ENCODE data around the gene FAM47E. TPM values are rescaled to one million over a fixed set of nuclear protein-coding genes. Genes with fewer than 3 reads are reported as not detected.

FAM47E gene
- total and polyA plus RNA-seq, 2 experiments from 2014 or later = not detected

DNA sequence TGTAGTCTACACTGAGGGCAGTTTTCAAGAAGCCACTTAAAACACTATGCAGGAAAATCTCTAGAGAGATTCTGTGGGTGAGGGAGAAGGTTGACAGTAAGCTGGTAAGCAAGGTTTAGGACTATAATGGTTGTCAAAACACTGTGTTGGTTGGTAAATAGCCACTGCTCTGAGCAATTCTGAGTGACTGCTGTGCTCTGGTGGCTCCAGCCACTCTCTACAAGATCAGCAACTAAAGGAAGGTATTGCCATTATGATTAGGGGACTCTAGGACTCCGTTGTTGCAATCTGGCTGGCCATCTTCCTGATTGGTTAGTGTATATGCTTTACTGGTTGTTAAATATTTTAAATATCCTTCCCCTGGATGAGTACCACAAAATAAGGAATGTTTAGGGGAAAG is 5.5 kb upstream of the FAM47E start:
- Histone ChIP-seq H3K27me3 (replicated peaks; ENCODE audit: insufficient read depth) (peaks cover 54% of the 10 kb centered on the region), H3K4me3 (no peak overlapping the region), H3K4me2 (ENCODE audit: unreplicated experiment) (no peak overlapping the region), H3K27ac (no peak overlapping the region), H3K4me1 (ENCODE audit: insufficient read depth) (no peaks in the 10 kb centered on the region), H4K20me1 (ENCODE audit: insufficient read depth) (no peaks in the 10 kb centered on the region), H3K36me3 (ENCODE audit: low read depth) (no peaks in the 10 kb centered on the region), H3K9me3 (ENCODE audit: low read depth) (no peaks in the 10 kb centered on the region), H3K9ac (no peak overlapping the region), H3K9me2 (ENCODE audit: insufficient read depth) (no peaks in the 10 kb centered on the region), H2AFZ (no peak overlapping the region), H3F3A (ENCODE audit: insufficient read depth) (no peaks in the 10 kb centered on the region), H3K79me2 (ENCODE audit: insufficient read depth) (no peaks in the 10 kb centered on the region)
- no peak for TF ChIP-seq EZH2phosphoT487 (IDR thresholded peaks at IDR 0.05; ENCODE audit: insufficient read depth, low read depth)
- no peak for TF ChIP-seq EZH2 (IDR thresholded peaks at IDR 0.05; ENCODE audit: insufficient read depth, poor library complexity, severe bottlenecking)
- in situ Hi-C loops (cut with MboI) = no loop called here
- 38 to 42% methylated on average over 1 of the region's 1 CpG for WGBS, 2 experiments (ENCODE audit: low coverage in 1 of 2, low lambda C conversion rate in 2 of 2, missing lambda C conversion rate in 2 of 2)
- DNase-seq = no peak

GRCh38 chr4:76246852-76247251 is 4.7 kb upstream of the FAM47E start:
- Histone ChIP-seq H3F3A (ENCODE audit: insufficient read depth) (no peaks in the 10 kb centered on the region), H3K9me3 (ENCODE audit: low read depth) (no peaks in the 10 kb centered on the region), H3K9me2 (ENCODE audit: insufficient read depth) (no peaks in the 10 kb centered on the region), H3K27ac (no peak overlapping the region), H3K9ac (no peak overlapping the region), H3K4me3 (no peak overlapping the region), H2AFZ (no peak overlapping the region), H3K4me2 (ENCODE audit: unreplicated experiment) (no peak overlapping the region), H3K27me3 (replicated peaks; ENCODE audit: insufficient read depth) (peaks cover 57% of the 10 kb centered on the region), H3K79me2 (ENCODE audit: insufficient read depth) (no peaks in the 10 kb centered on the region), H4K20me1 (ENCODE audit: insufficient read depth) (no peaks in the 10 kb centered on the region), H3K4me1 (ENCODE audit: insufficient read depth) (0 out of 2 replicates have a peak, but pooled peaks cover under 1% of the 10 kb centered on the region), H3K36me3 (ENCODE audit: low read depth) (no peaks in the 10 kb centered on the region)
- no peak for DNase-seq
- in situ Hi-C loops (cut with MboI) = no loop called here
- TF ChIP-seq EZH2 (IDR thresholded peaks at IDR 0.05; ENCODE audit: insufficient read depth, poor library complexity, severe bottlenecking) (no peak), EZH2phosphoT487 (IDR thresholded peaks at IDR 0.05; ENCODE audit: insufficient read depth, low read depth) (no peak)

DNA sequence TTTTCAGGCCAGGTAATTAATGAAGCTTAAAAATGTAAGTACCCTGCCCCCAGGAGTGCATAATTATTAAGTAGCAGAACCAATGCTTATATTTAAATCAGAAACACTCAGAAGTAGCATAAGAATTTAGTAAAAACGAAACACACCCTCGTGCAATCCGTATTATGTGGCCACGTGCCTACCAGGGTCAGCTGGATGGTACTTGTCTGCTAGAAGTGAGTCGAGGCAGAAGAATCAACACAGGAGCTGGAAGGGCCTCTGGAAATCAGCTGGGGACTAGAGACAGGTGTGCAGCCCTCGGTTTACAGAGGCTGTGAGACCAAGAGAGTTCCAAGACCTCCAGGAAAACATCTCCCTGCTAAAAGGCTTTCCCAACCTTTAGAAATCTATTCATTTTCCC is 559 bp upstream of the FAM47E start:
- Histone ChIP-seq H3K9me3 (ENCODE audit: low read depth) (no peaks in the 10 kb centered on the region), H3F3A (ENCODE audit: insufficient read depth) (no peaks in the 10 kb centered on the region), H3K4me2 (ENCODE audit: unreplicated experiment) (peak overlapping the region; percentile 75), H4K20me1 (ENCODE audit: insufficient read depth) (no peaks in the 10 kb centered on the region), H3K27ac (no peak overlapping the region), H3K79me2 (ENCODE audit: insufficient read depth) (no peaks in the 10 kb centered on the region), H3K9me2 (ENCODE audit: insufficient read depth) (no peaks in the 10 kb centered on the region), H3K4me3 (peak overlapping the region; percentile 71), H3K9ac (peak overlapping the region; percentile 45; the same call in 1 of the 2 replicates), H3K27me3 (replicated peaks; ENCODE audit: insufficient read depth) (peaks cover 94% of the 10 kb centered on the region), H3K36me3 (ENCODE audit: low read depth) (no peaks in the 10 kb centered on the region), H3K4me1 (ENCODE audit: insufficient read depth) (0 out of 2 replicates have a peak, but pooled peaks cover 4% of the 10 kb centered on the region), H2AFZ (peak overlapping the region; percentile 65)
- 12% methylated on average over 6 of the region's 6 CpGs for WGBS, 2 experiments (ENCODE audit: low coverage in 1 of 2, low lambda C conversion rate in 2 of 2, missing lambda C conversion rate in 2 of 2)
- no peak for TF ChIP-seq EZH2 (IDR thresholded peaks at IDR 0.05; ENCODE audit: insufficient read depth, poor library complexity, severe bottlenecking)
- TF ChIP-seq EZH2phosphoT487 (IDR thresholded peaks at IDR 0.05; ENCODE audit: insufficient read depth, low read depth) = no peak
- no peak for DNase-seq
- in situ Hi-C loops (cut with MboI) = no loop called here

DNA sequence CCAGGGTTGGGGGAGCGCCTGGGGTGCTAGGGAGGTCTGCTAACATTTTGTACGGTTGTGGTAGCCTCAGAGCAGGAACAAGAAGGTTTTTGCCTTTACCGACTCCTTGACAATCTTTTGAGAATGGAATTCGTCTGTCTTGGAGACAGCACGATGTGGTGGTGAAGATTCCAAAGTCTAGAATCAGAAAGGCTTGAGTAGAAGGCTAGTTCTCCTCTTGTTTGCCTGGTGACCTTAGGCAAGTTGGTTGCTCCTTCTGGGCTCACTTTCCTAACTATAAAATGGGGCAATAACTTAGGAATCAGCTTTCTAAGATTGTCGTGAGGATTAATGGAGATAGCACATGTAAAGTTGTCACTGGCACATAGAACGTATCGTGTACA is 741 bp downstream of the FAM47E start:
- Histone ChIP-seq H3K4me2 (ENCODE audit: unreplicated experiment) (peak overlapping the region; percentile 75), H3K4me3 (peak overlapping the region; percentile 71), H3K9me2 (ENCODE audit: insufficient read depth) (no peaks in the 10 kb centered on the region), H3K27ac (no peak overlapping the region), H3K9me3 (ENCODE audit: low read depth) (no peaks in the 10 kb centered on the region), H3K79me2 (ENCODE audit: insufficient read depth) (no peaks in the 10 kb centered on the region), H2AFZ (peak overlapping the region; percentile 65), H3K4me1 (ENCODE audit: insufficient read depth) (0 out of 2 replicates have a peak, but pooled peaks cover 4% of the 10 kb centered on the region), H3K9ac (no peak overlapping the region), H4K20me1 (ENCODE audit: insufficient read depth) (no peaks in the 10 kb centered on the region), H3K36me3 (ENCODE audit: low read depth) (no peaks in the 10 kb centered on the region), H3K27me3 (replicated peaks; ENCODE audit: insufficient read depth) (peaks cover 83% of the 10 kb centered on the region), H3F3A (ENCODE audit: insufficient read depth) (no peaks in the 10 kb centered on the region)
- in situ Hi-C loops (cut with MboI) = no loop called here
- DNase-seq = peak; percentile 9
- 50% methylated on average over 8 of the region's 8 CpGs for WGBS, 2 experiments (ENCODE audit: low coverage in 1 of 2, low lambda C conversion rate in 2 of 2, missing lambda C conversion rate in 2 of 2)
- TF ChIP-seq EZH2 (IDR thresholded peaks at IDR 0.05; ENCODE audit: insufficient read depth, poor library complexity, severe bottlenecking) (peak; percentile 18), EZH2phosphoT487 (IDR thresholded peaks at IDR 0.05; ENCODE audit: insufficient read depth, low read depth) (0 out of 2 replicates have a peak, but pooled peaks have one; percentile 7)

GRCh38 chr4:76253511-76253910 is 2.0 kb downstream of the FAM47E start:
- in situ Hi-C loops (cut with MboI) = no loop called here
- Histone ChIP-seq H3F3A (ENCODE audit: insufficient read depth) (no peaks in the 10 kb centered on the region), H3K79me2 (ENCODE audit: insufficient read depth) (no peaks in the 10 kb centered on the region), H3K36me3 (ENCODE audit: low read depth) (no peaks in the 10 kb centered on the region), H3K4me1 (ENCODE audit: insufficient read depth) (0 out of 2 replicates have a peak, but pooled peaks cover 4% of the 10 kb centered on the region), H4K20me1 (ENCODE audit: insufficient read depth) (no peaks in the 10 kb centered on the region), H2AFZ (no peak overlapping the region), H3K4me3 (no peak overlapping the region), H3K9me3 (ENCODE audit: low read depth) (no peaks in the 10 kb centered on the region), H3K27ac (no peak overlapping the region), H3K27me3 (replicated peaks; ENCODE audit: insufficient read depth) (peaks cover 74% of the 10 kb centered on the region), H3K4me2 (ENCODE audit: unreplicated experiment) (no peak overlapping the region), H3K9me2 (ENCODE audit: insufficient read depth) (no peaks in the 10 kb centered on the region), H3K9ac (no peak overlapping the region)
- TF ChIP-seq EZH2phosphoT487 (IDR thresholded peaks at IDR 0.05; ENCODE audit: insufficient read depth, low read depth) (no peak), EZH2 (IDR thresholded peaks at IDR 0.05; ENCODE audit: insufficient read depth, poor library complexity, severe bottlenecking) (no peak)
- no peak for DNase-seq
- 59 to 67% methylated on average over 6 of the region's 6 CpGs for WGBS, 2 experiments (ENCODE audit: low coverage in 1 of 2, low lambda C conversion rate in 2 of 2, missing lambda C conversion rate in 2 of 2)
